Smooth muscle cell of trachea (primary cell): ENCODE results near the gene CD1D. TPM values are rescaled to one million over a fixed set of nuclear protein-coding genes. Genes with fewer than 3 reads are reported as not detected.

ENCODE experiments used
- total RNA-seq: library from RNA; depleted of rRNA; stranded (reverse); fragments of >200 nt; gene quantifications from 2 replicates; pipeline ENCODE4 v1.2.1, GENCODE V29; 2014

The CD1D gene
- 0.50 TPM in 1 of 2 replicates, not detected in the other for total RNA-seq

DNA sequence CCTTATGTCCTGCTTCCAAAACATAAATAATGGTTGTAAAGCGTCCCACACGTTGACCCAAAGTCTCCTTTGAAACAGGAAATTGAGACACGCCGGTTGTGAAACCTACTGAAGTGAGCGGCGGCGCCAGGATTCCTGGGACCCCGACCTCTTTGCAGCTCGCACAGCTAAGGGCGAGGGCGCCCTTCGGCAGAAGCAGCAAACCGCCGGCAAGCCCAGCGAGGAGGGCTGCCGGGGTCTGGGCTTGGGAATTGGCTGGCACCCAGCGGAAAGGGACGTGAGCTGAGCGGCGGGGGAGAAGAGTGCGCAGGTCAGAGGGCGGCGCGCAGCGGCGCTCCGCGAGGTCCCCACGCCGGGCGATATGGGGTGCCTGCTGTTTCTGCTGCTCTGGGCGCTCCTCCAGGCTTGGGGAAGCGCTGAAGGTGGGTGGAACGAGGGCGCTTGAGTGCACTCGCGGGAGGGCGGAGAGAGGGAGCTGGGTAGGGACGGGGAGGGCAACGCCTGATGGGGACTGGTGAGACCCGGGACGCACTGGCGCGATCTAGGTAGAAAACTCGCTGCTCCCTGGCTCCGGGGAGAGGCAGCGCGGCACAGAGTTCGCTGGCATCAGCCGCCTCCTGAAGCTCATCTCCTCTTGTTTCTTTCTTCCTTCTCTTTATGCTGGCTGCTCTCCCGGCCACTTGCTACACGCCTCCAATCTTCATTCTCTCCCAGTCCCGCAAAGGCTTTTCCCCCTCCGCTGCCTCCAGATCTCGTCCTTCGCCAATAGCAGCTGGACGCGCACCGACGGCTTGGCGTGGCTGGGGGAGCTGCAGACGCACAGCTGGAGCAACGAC is at the start of gene CD1D:
Gene CD1D (plus strand): TSS at position 155 of the 836 bp plus-strand sequence. CDS start 207 bp downstream, at position 362.

Other genes with a start within 250 kb of the CD1D start
- 97.7 and 141 TPM in 2 replicates for gene KIRREL1, start 187.2 kb upstream of the CD1D start, total RNA-seq
- not detected in 2 replicates for gene CD1A, start 73.5 kb downstream of the CD1D start, total RNA-seq
- not detected in 2 replicates for gene CD1C, start 109.0 kb downstream of the CD1D start, total RNA-seq
- not detected in 2 replicates for gene CD1B, start 150.6 kb downstream of the CD1D start, total RNA-seq
- not detected in 2 replicates for gene CD1E, start 173.0 kb downstream of the CD1D start, total RNA-seq
- not detected in 2 replicates for gene OR10T2, start 218.6 kb downstream of the CD1D start, total RNA-seq
- gene OR10K2, start 245.3 kb downstream of the CD1D start, total RNA-seq: not detected in 2 replicates